GM19395 (cell line): Measurements from ENCODE around the gene SZT2.

ENCODE experiments used
- ATAC-seq: cut with Tn5 transposase; IDR thresholded peaks from one replicate; pipeline ENCODE4 v1.9.1; 2021; ENCODE audit warnings: mild to moderate bottlenecking, moderate library complexity; ENCODE audit not compliant: unreplicated experiment

The SZT2 gene

GRCh38 chr1:43389326-43390313, at the start of gene SZT2, which contains the start of gene MED8:
SZT2 (plus strand) TSS chr1:43389899; CDS start chr1:43389969, 70 bp downstream.
MED8 (minus strand) TSS chr1:43389800; CDS start chr1:43389764, 36 bp downstream.
- peak; percentile 96 for ATAC-seq

- ATAC-seq, result no peak
Measured at GRCh38 chr1:43340559-43340958, 49.1 kb upstream of the SZT2 start.

- no peak for ATAC-seq
Measured at GRCh38 chr1:43344267-43344850, 45.3 kb upstream of the SZT2 start.

- no peak for ATAC-seq
Measured at GRCh38 chr1:43345120-43345519, 44.6 kb upstream of the SZT2 start.

- ATAC-seq, result no peak
Measured at GRCh38 chr1:43346636-43347035, 43.1 kb upstream of the SZT2 start.

- ATAC-seq, result no peak
Measured at GRCh38 chr1:43348343-43348808, 41.3 kb upstream of the SZT2 start.

GRCh38 chr1:43348809-43349593, 40.7 kb upstream of the SZT2 start:
- peak; percentile 79 for ATAC-seq

- ATAC-seq, result no peak
Measured at GRCh38 chr1:43349594-43350306, 39.9 kb upstream of the SZT2 start.

GRCh38 chr1:43350976-43351375, 38.7 kb upstream of the SZT2 start:
- ATAC-seq, result no peak

GRCh38 chr1:43351421-43352350, 38.0 kb upstream of the SZT2 start:
- ATAC-seq, result no peak

GRCh38 chr1:43352351-43352705, 37.4 kb upstream of the SZT2 start:
- ATAC-seq, result no peak

GRCh38 chr1:43352881-43353280, 36.8 kb upstream of the SZT2 start:
- no peak for ATAC-seq

- no peak for ATAC-seq
Measured at GRCh38 chr1:43354471-43354870, 35.2 kb upstream of the SZT2 start.

GRCh38 chr1:43354936-43355335, 34.8 kb upstream of the SZT2 start:
- no peak for ATAC-seq

- no peak for ATAC-seq
Measured at GRCh38 chr1:43357251-43357650, 32.4 kb upstream of the SZT2 start.

GRCh38 chr1:43358121-43358745, 31.5 kb upstream of the SZT2 start:
- ATAC-seq, result peak; percentile 22

- peak; percentile 95 for ATAC-seq
Measured at GRCh38 chr1:43358746-43359693, 30.7 kb upstream of the SZT2 start, which contains the start of gene CDC20. CDC20 (plus strand) TSS chr1:43358981; CDS start chr1:43359216, 235 bp downstream.

GRCh38 chr1:43359696-43360095, 30.0 kb upstream of the SZT2 start:
- no peak for ATAC-seq
